ENCODE data around the gene BRME1. TPM values are rescaled to one million over a fixed set of nuclear protein-coding genes. Genes with fewer than 3 reads are reported as not detected.

BRME1 gene
- total and polyA plus RNA-seq, 9 donors: 0.57 to 3.7 (median 2.3) TPM

DNA sequence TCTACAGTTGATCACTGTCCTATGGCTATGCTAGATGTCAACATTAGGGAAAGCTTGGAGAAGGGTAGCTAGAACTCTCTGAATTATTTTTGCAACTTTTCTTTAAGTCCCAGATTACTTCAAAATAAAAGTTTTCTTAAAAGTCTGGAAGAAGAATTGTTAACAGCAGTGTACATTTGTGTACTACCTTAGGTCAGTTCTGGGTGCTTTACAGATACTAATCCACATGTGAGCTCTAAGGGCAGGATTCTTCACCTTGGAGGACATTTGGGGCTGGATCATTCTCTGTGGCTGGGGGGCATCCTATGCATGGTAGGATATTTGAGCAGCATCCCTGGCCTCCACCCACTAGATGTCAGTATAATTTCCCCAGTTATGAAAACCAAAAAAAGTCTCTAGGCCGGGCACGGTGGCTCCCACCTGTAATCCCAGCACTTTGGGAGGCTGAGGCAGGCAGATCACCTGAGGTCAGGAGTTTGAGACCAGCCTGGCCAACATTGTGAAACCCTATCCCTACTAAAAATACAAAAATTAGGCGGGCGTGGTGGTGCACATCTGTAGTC lies 2.8 kb downstream of the BRME1 start:
- TF ChIP-seq CTCF (IDR thresholded peaks at IDR 0.05) (no peak), EP300 (IDR thresholded peaks at IDR 0.05) (no peak), POLR2A (IDR thresholded peaks at IDR 0.05) (no peak)
- 71 to 80% (median 72%) methylated on average over 4 of the region's 4 CpGs for WGBS, 3 donors
- Histone ChIP-seq H3K27ac (no peak overlapping the region), H3K4me1 (ENCODE audit: insufficient read depth) (peaks cover 6% of the 10 kb centered on the region), H3K4me3 (no peak overlapping the region), H3K9me3 (no peaks in the 10 kb centered on the region), H3K27me3 (no peaks in the 10 kb centered on the region), H3K36me3 (no peaks in the 10 kb centered on the region)
- no peak for DNase-seq
- intact Hi-C loops (cut with DNase I): no loop called here

DNA sequence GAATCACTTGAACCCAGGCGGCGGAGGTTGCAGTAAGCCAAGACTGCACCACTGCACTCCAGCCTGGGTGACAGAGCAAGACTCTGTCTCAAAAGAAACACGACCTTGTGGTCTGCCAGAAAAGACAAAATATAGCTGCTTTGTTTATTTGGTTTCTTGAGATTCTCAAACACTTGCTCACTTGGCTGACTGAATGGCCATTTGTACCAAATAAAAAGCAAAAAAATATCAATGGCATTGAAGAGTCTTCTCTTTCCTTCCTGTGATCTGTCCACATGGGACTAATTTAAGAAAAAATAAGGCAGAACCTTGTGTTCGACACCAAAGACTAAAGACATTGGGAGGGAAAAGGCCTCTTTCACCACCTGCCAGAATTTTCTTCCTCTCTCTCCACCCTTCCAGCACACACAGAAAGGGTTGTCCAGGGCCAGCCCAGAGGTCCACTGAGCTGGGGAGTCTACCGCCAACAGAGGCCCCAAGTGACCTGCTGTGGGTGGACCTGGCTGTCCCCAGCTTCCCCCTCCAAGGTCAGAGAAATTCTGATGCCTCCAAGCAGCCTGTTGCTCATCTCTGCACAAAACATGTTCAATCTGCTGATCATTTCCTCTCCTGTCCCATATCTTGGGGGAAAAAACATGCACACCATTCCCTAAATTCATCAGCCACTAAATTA lies 5.9 kb downstream of the BRME1 start:
- intact Hi-C loops (cut with DNase I): no loop called here
- no peak overlapping the region for H3K4me3 ChIP-seq
- H3K27me3 ChIP-seq: no peaks in the 10 kb centered on the region
- no peak for TF ChIP-seq CTCF (IDR thresholded peaks at IDR 0.05)
- TF ChIP-seq POLR2A (IDR thresholded peaks at IDR 0.05): no peak
- no peak for TF ChIP-seq EP300 (IDR thresholded peaks at IDR 0.05)
- H3K27ac ChIP-seq: no peak overlapping the region
- DNase-seq: no peak
- WGBS, 3 donors: 45 to 50% (median 45%) methylated on average over 5 of the region's 5 CpGs
- H3K36me3 ChIP-seq: no peaks in the 10 kb centered on the region
- H3K9me3 ChIP-seq: no peaks in the 10 kb centered on the region
- no peaks in the 10 kb centered on the region for H3K4me1 ChIP-seq (ENCODE audit: insufficient read depth)

DNA sequence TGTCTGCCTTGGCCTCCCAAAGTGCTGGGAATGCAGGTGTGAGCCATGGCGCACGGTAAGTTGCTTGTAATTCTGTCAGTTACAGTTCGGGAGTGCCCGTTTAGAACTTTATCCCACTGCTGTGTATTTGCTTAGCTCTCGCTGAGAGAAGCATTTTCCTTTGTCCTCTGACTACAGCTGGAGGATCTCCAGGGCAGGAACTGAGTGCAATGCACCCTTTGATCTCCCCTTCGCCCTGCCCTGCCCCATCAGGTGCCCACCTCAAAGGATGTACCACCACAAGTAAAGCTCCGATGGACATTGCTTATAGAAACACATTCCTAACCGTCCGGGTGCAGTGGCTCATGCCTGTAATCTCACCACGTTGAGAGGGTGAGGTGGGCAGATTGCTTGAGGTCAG lies 6.5 kb downstream of the BRME1 start:
- Histone ChIP-seq H3K27ac (no peak overlapping the region), H3K4me3 (no peak overlapping the region), H3K9me3 (no peaks in the 10 kb centered on the region), H3K36me3 (no peaks in the 10 kb centered on the region), H3K4me1 (ENCODE audit: insufficient read depth) (no peaks in the 10 kb centered on the region), H3K27me3 (no peaks in the 10 kb centered on the region)
- intact Hi-C loops (cut with DNase I): no loop called here
- TF ChIP-seq EP300 (IDR thresholded peaks at IDR 0.05): no peak
- no peak for TF ChIP-seq POLR2A (IDR thresholded peaks at IDR 0.05)
- no peak for TF ChIP-seq CTCF (IDR thresholded peaks at IDR 0.05)
- no peak for DNase-seq
- WGBS, 3 donors: 71 to 79% (median 74%) methylated on average over 10 of the region's 10 CpGs

DNA sequence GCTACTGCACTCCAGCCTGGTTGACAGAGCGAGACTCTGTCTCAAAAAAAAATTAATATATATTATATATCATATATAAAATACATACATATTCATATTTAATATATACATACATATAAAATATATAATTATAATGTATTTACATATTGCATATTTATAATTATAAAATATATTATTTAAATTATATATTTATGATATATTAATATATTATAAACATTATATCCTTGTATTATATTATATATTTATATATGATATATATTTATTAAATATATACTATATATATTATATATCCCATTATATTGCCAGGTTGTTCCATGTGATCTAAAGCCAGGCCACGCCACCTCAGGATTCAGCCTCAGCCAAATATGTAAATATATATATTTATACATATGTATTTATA lies 9.7 kb downstream of the BRME1 start:
- H3K36me3 ChIP-seq: no peaks in the 10 kb centered on the region
- no peaks in the 10 kb centered on the region for H3K4me1 ChIP-seq (ENCODE audit: insufficient read depth)
- intact Hi-C loops (cut with DNase I): no loop called here
- no peak for DNase-seq
- H3K9me3 ChIP-seq: no peaks in the 10 kb centered on the region
- no peaks in the 10 kb centered on the region for H3K27me3 ChIP-seq
- WGBS, 3 donors: 96 to 99% (median 97%) methylated on average over 2 of the region's 2 CpGs
- H3K27ac ChIP-seq: no peak overlapping the region
- TF ChIP-seq EP300 (IDR thresholded peaks at IDR 0.05) (no peak), CTCF (IDR thresholded peaks at IDR 0.05) (no peak), POLR2A (IDR thresholded peaks at IDR 0.05) (no peak)
- H3K4me3 ChIP-seq: no peak overlapping the region

Measured in ovary (tissue), 9 donors.